ENCODE data around the gene LRRC72. TPM values are rescaled to one million over a fixed set of nuclear protein-coding genes. Genes with fewer than 3 reads are reported as not detected.

Gene LRRC72
- total RNA-seq, 1 experiment from 2014 or later = not detected

DNA sequence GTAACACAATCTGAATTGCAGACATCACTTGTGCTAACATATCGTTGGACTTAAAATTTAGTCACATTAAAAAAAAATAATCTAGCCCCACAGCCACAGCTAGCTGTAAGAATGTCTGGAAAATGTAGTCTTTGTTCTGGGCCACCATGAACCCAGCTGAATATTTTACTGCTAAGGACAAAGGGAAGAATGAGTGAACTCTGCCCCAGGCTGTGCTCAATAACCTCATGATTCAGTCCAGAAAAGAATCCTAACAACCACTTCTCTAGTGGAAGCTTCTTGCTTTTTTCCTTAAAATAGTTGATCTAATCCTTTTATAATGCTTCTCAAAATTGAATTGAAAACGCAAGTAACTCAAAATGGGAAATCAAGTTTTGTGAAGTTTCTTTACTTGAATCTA is 35.5 kb upstream of the LRRC72 start:
- H3K27ac Mint-ChIP-seq (ENCODE audit: low read depth, unreplicated experiment) = no peak overlapping the region
- no peak for DNase-seq (ENCODE audit: unreplicated experiment)
- TF ChIP-seq, protein P1, sequence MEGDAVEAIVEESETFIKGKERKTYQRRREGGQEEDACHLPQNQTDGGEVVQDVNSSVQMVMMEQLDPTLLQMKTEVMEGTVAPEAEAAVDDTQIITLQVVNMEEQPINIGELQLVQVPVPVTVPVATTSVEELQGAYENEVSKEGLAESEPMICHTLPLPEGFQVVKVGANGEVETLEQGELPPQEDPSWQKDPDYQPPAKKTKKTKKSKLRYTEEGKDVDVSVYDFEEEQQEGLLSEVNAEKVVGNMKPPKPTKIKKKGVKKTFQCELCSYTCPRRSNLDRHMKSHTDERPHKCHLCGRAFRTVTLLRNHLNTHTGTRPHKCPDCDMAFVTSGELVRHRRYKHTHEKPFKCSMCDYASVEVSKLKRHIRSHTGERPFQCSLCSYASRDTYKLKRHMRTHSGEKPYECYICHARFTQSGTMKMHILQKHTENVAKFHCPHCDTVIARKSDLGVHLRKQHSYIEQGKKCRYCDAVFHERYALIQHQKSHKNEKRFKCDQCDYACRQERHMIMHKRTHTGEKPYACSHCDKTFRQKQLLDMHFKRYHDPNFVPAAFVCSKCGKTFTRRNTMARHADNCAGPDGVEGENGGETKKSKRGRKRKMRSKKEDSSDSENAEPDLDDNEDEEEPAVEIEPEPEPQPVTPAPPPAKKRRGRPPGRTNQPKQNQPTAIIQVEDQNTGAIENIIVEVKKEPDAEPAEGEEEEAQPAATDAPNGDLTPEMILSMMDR (IDR thresholded peaks at IDR 0.05; ENCODE audit: unreplicated experiment) = no peak
- no peaks in the 10 kb centered on the region for H3K9me3 Mint-ChIP-seq (ENCODE audit: unreplicated experiment)
- ChIA-PET CTCF (no interaction called here), POLR2A (interaction anchor here (0.6 kb wide), 1 partner anchor 28 kb away, joined by 3 read pairs; no protein-coding TSS in a partner anchor)
- no peaks in the 10 kb centered on the region for H3K4me1 Mint-ChIP-seq (ENCODE audit: insufficient read depth, unreplicated experiment)
- H3K4me3 Mint-ChIP-seq (ENCODE audit: unreplicated experiment) = no peak overlapping the region
- intact Hi-C loops (cut with micrococcal nuclease) = no loop called here
- H3K27me3 Mint-ChIP-seq (ENCODE audit: insufficient read depth, unreplicated experiment) = no peaks in the 10 kb centered on the region
- H3K36me3 Mint-ChIP-seq (ENCODE audit: insufficient read depth, unreplicated experiment) = no peaks in the 10 kb centered on the region
- BruUV-seq (replicated peaks) = no TSS peak

DNA sequence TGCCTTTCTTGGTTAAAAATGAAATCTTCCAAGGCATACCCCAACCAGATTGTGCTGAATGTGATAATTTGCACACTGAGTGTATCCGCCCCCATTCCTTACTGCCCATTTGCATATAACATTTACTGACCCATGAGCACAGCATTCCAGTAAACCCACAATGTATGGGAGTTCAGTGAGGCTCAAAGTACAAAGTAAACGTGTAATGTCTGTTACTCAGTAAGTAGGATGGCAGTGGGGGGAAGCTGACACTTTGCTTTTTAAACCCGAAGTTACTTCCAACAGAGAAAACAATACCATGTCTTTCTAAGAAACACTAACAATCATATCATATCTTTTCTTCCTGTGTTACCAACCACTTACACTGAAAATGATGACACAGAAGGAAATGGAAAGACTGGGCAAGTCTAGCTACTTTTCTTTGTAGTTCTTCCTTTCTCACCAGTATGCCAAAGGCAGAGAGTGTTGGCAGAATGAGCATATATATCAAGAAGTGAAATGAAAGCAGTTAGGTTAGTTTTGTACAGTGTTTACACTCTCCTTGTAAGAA is 34.0 kb upstream of the LRRC72 start:
- TF ChIP-seq, protein P1 (IDR thresholded peaks at IDR 0.05; ENCODE audit: unreplicated experiment) = no peak
- Mint-ChIP-seq H3K9me3 (ENCODE audit: unreplicated experiment) (no peaks in the 10 kb centered on the region), H3K4me1 (ENCODE audit: insufficient read depth, unreplicated experiment) (no peaks in the 10 kb centered on the region), H3K4me3 (ENCODE audit: unreplicated experiment) (no peak overlapping the region), H3K27ac (ENCODE audit: low read depth, unreplicated experiment) (no peak overlapping the region), H3K36me3 (ENCODE audit: insufficient read depth, unreplicated experiment) (no peaks in the 10 kb centered on the region), H3K27me3 (ENCODE audit: insufficient read depth, unreplicated experiment) (no peaks in the 10 kb centered on the region)
- intact Hi-C loops (cut with micrococcal nuclease) = no loop called here
- POLR2A ChIA-PET = no interaction called here
- BruUV-seq (replicated peaks) = no TSS peak
- CTCF ChIA-PET = interaction anchor here (0.7 to 1.6 kb wide), 2 partner anchors 39 to 71 kb away, joined by 3 read pairs; no protein-coding TSS in a partner anchor
- no peak for DNase-seq (ENCODE audit: unreplicated experiment)

DNA sequence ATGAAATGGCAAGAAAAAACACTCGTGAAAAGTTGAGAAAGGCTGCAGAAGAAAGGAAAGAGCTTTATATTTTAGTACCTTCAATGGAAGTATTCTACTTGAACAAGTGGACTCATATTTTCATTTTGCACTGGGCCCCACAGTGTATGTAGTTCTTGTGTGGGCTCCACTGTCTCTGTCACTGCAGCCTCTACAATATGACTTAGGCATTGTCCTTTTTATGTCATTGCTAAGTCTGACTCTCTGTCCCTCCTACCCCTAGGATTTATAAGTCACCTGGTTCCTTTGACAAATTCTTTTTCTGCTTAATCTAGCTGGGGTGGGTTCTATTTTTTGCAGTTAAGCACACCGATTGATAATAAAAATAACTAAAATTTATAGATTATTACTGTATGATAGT is 33.4 kb upstream of the LRRC72 start:
- DNase-seq (ENCODE audit: unreplicated experiment) = no peak
- Mint-ChIP-seq H3K27me3 (ENCODE audit: insufficient read depth, unreplicated experiment) (no peaks in the 10 kb centered on the region), H3K4me3 (ENCODE audit: unreplicated experiment) (no peak overlapping the region), H3K9me3 (ENCODE audit: unreplicated experiment) (no peaks in the 10 kb centered on the region), H3K36me3 (ENCODE audit: insufficient read depth, unreplicated experiment) (no peaks in the 10 kb centered on the region), H3K27ac (ENCODE audit: low read depth, unreplicated experiment) (no peak overlapping the region), H3K4me1 (ENCODE audit: insufficient read depth, unreplicated experiment) (no peaks in the 10 kb centered on the region)
- ChIA-PET CTCF (interaction anchor here (0.6 to 1.6 kb wide), 3 partner anchors 40 to 400 kb away, joined by 3 read pairs; no protein-coding TSS in a partner anchor), POLR2A (no interaction called here)
- BruUV-seq (replicated peaks) = no TSS peak
- TF ChIP-seq, protein P1 (IDR thresholded peaks at IDR 0.05; ENCODE audit: unreplicated experiment) = no peak
- intact Hi-C loops (cut with micrococcal nuclease) = no loop called here

DNA sequence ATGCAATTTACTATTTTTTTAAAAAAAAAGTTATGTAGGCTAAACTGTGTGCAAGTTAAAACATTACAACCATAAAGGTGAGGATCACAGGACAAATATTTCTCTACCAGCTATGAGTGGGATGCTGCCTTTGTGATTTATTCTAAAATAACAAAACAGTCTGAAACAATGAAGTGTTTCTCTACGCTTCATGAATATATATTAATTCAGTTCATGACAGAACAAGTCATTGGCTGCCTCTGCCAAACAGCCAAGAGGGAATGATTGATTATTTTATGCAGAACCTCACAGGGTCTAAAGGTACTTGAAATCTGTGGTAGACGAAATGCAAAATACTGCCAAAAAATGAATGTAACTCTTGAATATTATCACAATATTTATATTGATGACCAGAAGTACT is 32.1 kb upstream of the LRRC72 start:
- TF ChIP-seq, protein P1 (IDR thresholded peaks at IDR 0.05; ENCODE audit: unreplicated experiment) = no peak
- no peak for DNase-seq (ENCODE audit: unreplicated experiment)
- no peaks in the 10 kb centered on the region for H3K27me3 Mint-ChIP-seq (ENCODE audit: insufficient read depth, unreplicated experiment)
- BruUV-seq (replicated peaks) = no TSS peak
- intact Hi-C loops (cut with micrococcal nuclease) = no loop called here
- POLR2A ChIA-PET = no interaction called here
- no peaks in the 10 kb centered on the region for H3K36me3 Mint-ChIP-seq (ENCODE audit: insufficient read depth, unreplicated experiment)
- H3K27ac Mint-ChIP-seq (ENCODE audit: low read depth, unreplicated experiment) = no peak overlapping the region
- H3K4me3 Mint-ChIP-seq (ENCODE audit: unreplicated experiment) = no peak overlapping the region
- H3K4me1 Mint-ChIP-seq (ENCODE audit: insufficient read depth, unreplicated experiment) = no peaks in the 10 kb centered on the region
- CTCF ChIA-PET = interaction anchor here (0.7 to 0.9 kb wide), 3 partner anchors 70 to 1439 kb away, joined by 3 to 4 read pairs (median 3); no protein-coding TSS in a partner anchor
- H3K9me3 Mint-ChIP-seq (ENCODE audit: unreplicated experiment) = no peaks in the 10 kb centered on the region

Measured in MCF 10A (cell line).